Measurements from ENCODE around the gene GATAD2A.
"Not testable (repeated sequence)": the region's sequence is repeated elsewhere in the genome, so short reads cannot be mapped to it uniquely, and the experiment has no call there.

Gene GATAD2A

GRCh38 chr19:19404879-19405860 is at the start of gene GATAD2A:
TSS of gene GATAD2A (plus strand) at chr19:19405675. CDS start at chr19:19465346, 59,671 bp downstream.
- peak; percentile 85 for DNase-seq
- in situ Hi-C loops (cut with HindIII; ENCODE audit: low pct_ligation_motif_present, low pct_unique_long_range_greater_than_20kb, low sequenced_read_pairs) = no loop called here

DNA sequence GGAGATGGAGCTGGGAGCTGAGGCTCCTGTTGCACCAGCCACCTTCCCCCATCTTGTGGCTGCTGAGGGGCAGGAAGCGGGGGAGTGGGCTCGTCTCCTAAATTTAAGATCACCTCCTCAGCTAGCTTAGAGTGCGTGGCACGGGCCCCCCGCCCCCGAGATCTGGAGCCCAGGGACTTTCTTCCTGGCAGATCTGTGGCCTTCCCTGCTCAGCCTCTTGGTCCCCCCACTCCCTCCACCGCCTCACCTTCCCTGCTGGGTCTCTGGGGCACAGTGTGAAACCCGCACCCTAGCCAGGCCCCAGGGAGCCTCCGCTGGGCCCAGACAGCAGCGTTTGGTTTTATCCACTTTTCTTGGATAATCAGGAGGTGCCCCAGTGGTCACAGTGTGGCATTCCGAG is 49.0 kb upstream of the GATAD2A start:
- in situ Hi-C loops (cut with HindIII; ENCODE audit: low pct_ligation_motif_present, low pct_unique_long_range_greater_than_20kb, low sequenced_read_pairs) = no loop called here
- no peak for DNase-seq

DNA sequence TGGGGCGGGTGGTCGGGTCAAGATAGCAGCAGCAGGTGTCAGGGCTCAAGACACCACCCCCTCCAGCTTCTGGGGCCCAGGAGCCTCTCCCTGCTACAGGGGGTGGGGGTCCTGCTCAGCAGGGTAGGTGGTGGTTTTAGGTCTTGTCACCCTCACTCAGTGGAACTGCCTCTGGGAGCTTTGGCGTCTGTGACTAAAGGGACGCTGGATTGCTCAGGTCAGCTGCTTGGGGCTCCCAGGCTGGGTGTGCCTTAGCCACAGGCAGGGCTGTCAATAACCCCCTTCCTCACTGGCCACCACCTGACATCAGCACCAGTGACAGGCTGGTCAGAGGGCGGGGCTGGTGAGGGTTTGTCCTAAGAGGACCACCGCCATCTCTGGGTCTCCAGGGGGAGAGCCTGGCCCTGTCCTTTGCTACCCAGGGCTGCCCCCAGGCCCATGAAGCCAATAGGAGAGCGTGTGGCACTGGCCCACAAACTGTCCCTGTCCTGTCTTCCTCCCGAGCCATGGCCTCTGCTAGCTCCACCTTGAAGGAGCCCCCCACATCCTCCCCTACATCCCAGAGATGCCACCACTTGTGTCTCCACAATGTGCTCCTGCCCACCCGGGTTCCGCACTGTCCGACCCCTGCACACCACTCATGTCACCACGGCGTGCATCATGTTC is 48.4 kb upstream of the GATAD2A start:
- DNase-seq = no peak
- in situ Hi-C loops (cut with HindIII; ENCODE audit: low pct_ligation_motif_present, low pct_unique_long_range_greater_than_20kb, low sequenced_read_pairs) = no loop called here

DNA sequence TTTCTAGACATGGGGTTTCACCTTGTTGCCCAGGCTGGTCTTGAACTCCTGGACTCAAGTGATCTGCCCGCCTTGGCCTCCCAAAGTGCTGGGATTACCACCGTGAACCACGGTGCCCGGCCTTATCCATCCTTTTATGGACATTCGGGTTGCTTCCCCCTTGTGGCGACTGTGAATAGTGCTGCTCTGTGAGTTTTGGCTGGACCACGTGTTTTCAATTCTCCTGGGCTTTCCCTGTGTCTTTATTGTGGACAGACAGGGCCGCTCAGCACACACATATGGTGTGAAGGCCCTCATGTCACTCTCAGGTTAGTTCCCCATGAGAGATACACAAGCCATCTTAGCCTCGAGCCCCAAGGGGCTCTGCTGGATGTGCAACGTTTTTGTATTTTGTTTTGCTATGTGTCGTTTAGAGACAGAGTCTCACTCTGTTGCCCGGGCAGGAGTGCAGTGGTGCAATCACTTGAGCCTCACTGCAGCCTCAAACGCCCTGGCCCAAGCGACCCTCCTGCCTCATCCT is 44.3 kb upstream of the GATAD2A start:
- DNase-seq = peak; percentile 79
- in situ Hi-C loops (cut with HindIII; ENCODE audit: low pct_ligation_motif_present, low pct_unique_long_range_greater_than_20kb, low sequenced_read_pairs) = no loop called here

GRCh38 chr19:19362075-19362474 is 43.4 kb upstream of the GATAD2A start:
- in situ Hi-C loops (cut with HindIII; ENCODE audit: low pct_ligation_motif_present, low pct_unique_long_range_greater_than_20kb, low sequenced_read_pairs) = no loop called here

DNA sequence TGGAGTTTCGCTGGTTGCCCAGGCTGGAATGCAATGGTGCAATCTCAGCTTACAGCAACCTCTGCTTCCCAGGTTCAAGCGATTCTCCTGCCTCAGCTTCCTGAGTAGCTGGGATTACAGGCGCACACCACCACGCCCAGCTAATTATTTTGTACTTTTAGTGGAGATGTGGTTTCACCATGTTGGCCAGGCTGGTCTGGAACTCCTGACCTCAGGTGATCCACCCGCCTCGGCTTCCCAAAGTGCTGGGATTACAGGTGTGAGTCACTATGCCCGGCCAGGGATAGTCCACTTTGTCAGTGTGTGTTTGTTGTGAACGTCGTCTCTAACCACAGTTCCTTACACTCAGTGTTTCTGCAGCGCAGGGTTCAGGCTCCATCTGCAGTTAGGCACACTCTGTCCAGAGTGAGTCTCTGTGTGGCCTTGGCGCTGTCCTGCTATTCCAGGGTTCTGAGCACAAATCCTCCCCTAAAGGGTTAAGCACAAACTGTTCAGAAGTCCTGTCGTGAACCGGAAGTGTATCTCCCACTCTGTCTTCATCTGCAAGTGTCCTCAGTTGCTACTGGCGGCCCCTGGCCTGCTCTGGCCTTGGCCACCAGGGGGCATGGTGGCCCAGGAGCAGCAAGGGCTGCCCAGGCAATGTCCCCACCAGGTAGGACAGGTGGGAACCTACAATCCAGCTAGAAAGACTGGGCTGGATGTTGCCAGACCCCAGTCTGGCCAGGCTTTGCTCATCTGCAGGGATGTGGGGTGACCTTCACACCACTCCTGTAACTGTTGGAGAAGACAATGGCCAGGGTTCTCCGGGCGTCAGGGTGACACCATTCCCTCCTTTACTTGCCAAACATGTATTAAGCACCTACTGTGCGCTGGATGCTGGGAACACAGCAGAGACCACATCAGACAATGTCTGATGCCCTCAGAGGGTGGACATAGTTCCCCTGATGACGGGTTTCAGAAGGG is 38.8 kb upstream of the GATAD2A start:
- peak; percentile 76 for DNase-seq
- in situ Hi-C loops (cut with HindIII; ENCODE audit: low pct_ligation_motif_present, low pct_unique_long_range_greater_than_20kb, low sequenced_read_pairs) = no loop called here

More at GRCh38 chr19:19362075-19362474, 43.4 kb upstream of the GATAD2A start:
- DNase-seq = no peak

- in situ Hi-C loops (cut with HindIII; ENCODE audit: low pct_ligation_motif_present, low pct_unique_long_range_greater_than_20kb, low sequenced_read_pairs) = no loop called here
- no peak for DNase-seq
Observed at GRCh38 chr19:19368087-19368486, 37.4 kb upstream of the GATAD2A start.

- in situ Hi-C loops (cut with HindIII; ENCODE audit: low pct_ligation_motif_present, low pct_unique_long_range_greater_than_20kb, low sequenced_read_pairs) = no loop called here
- DNase-seq = no peak
Observed at GRCh38 chr19:19371059-19371458, 34.4 kb upstream of the GATAD2A start.

GRCh38 chr19:19372656-19373416 is 32.6 kb upstream of the GATAD2A start:
- in situ Hi-C loops (cut with HindIII; ENCODE audit: low pct_ligation_motif_present, low pct_unique_long_range_greater_than_20kb, low sequenced_read_pairs) = no loop called here
- DNase-seq = no peak

GRCh38 chr19:19379527-19379926 is 25.9 kb upstream of the GATAD2A start:
- DNase-seq = no peak

GRCh38 chr19:19380316-19380715 is 25.2 kb upstream of the GATAD2A start:
- in situ Hi-C loops (cut with HindIII; ENCODE audit: low pct_ligation_motif_present, low pct_unique_long_range_greater_than_20kb, low sequenced_read_pairs); DNase-seq: not testable (repeated sequence)

More at GRCh38 chr19:19379527-19379926, 25.9 kb upstream of the GATAD2A start:
- in situ Hi-C loops (cut with HindIII; ENCODE audit: low pct_ligation_motif_present, low pct_unique_long_range_greater_than_20kb, low sequenced_read_pairs) = no loop called here

- in situ Hi-C loops (cut with HindIII; ENCODE audit: low pct_ligation_motif_present, low pct_unique_long_range_greater_than_20kb, low sequenced_read_pairs) = no loop called here
- no peak for DNase-seq
Observed at GRCh38 chr19:19381007-19381926, 24.2 kb upstream of the GATAD2A start.

- DNase-seq = no peak
- in situ Hi-C loops (cut with HindIII; ENCODE audit: low pct_ligation_motif_present, low pct_unique_long_range_greater_than_20kb, low sequenced_read_pairs) = no loop called here
Observed at GRCh38 chr19:19382118-19382517, 23.4 kb upstream of the GATAD2A start.

DNA sequence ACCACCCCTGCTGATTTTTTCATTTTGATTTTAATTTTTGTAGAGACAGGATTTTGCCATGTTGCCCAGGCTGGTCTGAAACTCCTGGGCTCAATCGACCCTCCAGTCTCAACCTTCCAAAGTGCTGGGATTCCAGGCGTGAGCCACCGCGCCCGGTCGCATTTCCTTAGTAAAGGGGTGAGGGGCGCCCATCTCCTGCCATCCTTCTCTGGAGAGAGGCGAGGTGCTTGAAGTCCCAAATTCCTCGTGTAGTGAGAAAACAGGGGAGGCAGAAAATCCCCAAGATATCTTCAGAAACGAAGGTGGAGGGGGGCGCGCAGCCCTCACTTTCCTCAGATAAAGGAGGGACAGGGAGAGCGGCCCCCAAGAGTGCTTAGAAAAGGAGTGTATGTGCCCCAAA is 21.0 kb upstream of the GATAD2A start:
- in situ Hi-C loops (cut with HindIII; ENCODE audit: low pct_ligation_motif_present, low pct_unique_long_range_greater_than_20kb, low sequenced_read_pairs) = no loop called here
- DNase-seq = no peak

DNA sequence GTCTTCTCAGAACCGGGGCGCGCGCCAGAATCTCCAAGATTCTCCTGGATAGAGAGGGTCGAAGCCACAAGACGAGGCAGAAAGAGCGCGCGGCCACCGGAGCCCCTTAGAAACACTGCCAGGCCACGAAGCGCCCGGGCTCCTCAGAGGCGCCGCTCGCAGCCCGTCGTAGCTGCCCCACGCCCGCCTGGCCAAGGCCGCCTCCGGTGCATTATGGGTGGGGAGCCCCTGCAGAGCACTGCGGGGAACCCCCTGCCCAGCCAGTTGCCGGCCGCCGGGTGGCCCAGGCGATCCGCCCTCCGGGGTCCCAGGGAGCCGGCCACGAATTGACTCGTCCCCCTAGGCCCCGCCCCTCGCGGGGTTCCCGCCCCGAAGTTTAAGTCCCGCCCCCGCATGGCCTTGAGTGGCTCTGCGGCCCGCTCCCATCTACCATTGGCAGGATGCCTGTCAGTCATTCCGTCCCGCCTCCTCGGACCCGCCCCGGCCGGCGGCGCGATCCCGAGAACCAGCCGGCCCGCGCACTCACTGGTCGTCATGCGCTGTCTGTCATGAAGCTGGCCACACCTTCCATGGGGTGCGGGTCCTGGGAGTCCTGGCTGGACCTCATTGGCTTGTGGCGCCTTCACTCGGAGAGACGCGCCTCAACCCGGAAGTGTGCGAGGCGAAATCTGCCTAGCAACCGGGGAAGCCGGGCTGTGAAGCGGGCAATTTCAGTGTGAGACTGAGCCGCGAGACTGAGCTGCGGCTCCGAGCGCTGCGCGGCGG is 20.2 kb upstream of the GATAD2A start:
- in situ Hi-C loops (cut with HindIII; ENCODE audit: low pct_ligation_motif_present, low pct_unique_long_range_greater_than_20kb, low sequenced_read_pairs) = no loop called here

More for the DNA sequence above, 20.2 kb upstream of the GATAD2A start:
- DNase-seq = peak; percentile 98

Data from ACHN (cell line).